Ectodermal cell (in vitro differentiated cells): ENCODE data around the gene EGFR.

Experiments
- H3K27ac ChIP-seq: 2 replicates; pipeline ENCODE4 v1.7.0; 2013; ENCODE audit warnings: mild to moderate bottlenecking, low read depth, low read length; ENCODE audit not compliant: insufficient read depth, poor library complexity, severe bottlenecking
- H3K27me3 ChIP-seq: 2 replicates; pipeline ENCODE4 v1.7.0; 2013; ENCODE audit warnings: mild to moderate bottlenecking, low read length; ENCODE audit not compliant: insufficient read depth, control insufficient read depth, poor library complexity, severe bottlenecking
- H3K36me3 ChIP-seq: one replicate; pipeline ENCODE4 v1.7.0; 2013; ENCODE audit warnings: low read length; ENCODE audit not compliant: control insufficient read depth, insufficient read depth
- H3K4me1 ChIP-seq: one replicate; pipeline ENCODE4 v1.7.0; 2013; ENCODE audit warnings: low read length; ENCODE audit not compliant: control insufficient read depth, insufficient read depth
- H3K4me3 ChIP-seq: 2 replicates; pipeline ENCODE4 v1.7.0; 2013; ENCODE audit warnings: low read depth, low read length, control low read depth; ENCODE audit not compliant: insufficient read depth
- H3K9me3 ChIP-seq: 2 replicates; pipeline ENCODE4 v1.7.0; 2013; ENCODE audit warnings: mild to moderate bottlenecking, low read length, moderate library complexity; ENCODE audit not compliant: control insufficient read depth
- WGBS, 2 experiments: methylation state at CpG; one replicate each; pipeline ENCODE4 v1.1.7; 2013; ENCODE audit warnings: missing lambda C conversion rate in 2 of 2; 5-methylcytosine and 5-hydroxymethylcytosine counted together

Gene EGFR

DNA sequence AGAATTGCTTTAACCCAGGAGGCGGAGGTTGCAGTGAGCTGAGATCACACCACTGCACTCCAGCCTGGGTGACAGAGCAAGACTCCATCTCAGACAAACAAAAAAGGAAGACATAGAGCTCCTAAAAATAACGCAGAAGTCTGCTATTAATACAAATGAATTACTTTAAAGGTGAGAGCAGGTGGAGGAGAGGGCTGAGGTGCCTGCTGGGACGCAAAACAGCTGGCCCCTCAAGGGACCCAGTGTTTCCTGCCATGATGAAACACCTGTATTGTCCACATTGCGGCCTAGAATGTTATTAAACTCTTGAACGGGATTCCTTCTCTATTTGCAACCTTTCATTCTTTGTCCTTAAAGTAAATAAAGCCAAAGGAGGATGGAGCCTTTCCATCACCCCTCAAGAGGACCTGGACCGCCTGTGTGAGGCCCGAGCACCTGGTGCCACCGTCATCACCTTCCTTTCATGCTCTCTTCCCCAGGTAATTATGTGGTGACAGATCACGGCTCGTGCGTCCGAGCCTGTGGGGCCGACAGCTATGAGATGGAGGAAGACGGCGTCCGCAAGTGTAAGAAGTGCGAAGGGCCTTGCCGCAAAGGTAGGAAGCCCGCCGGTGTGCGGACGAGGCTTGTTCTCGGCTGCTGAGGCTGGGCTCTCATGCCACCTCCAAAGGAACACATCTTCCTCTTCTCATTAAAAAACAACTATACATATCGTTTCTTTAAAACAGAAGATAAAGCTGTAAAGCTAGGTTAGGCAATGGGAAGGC lies 136.7 kb downstream of the EGFR start:
- no peak overlapping the region for H3K4me3 ChIP-seq
- no peaks in the 10 kb centered on the region for H3K36me3 ChIP-seq
- H3K27ac ChIP-seq: no peak overlapping the region
- H3K9me3 ChIP-seq: no peaks in the 10 kb centered on the region
- 94 to 95% methylated on average over 23 to 24 of the region's 24 CpGs for WGBS, 2 experiments
- peaks cover 4% of the 10 kb centered on the region for H3K4me1 ChIP-seq
- H3K27me3 ChIP-seq: no peaks in the 10 kb centered on the region

DNA sequence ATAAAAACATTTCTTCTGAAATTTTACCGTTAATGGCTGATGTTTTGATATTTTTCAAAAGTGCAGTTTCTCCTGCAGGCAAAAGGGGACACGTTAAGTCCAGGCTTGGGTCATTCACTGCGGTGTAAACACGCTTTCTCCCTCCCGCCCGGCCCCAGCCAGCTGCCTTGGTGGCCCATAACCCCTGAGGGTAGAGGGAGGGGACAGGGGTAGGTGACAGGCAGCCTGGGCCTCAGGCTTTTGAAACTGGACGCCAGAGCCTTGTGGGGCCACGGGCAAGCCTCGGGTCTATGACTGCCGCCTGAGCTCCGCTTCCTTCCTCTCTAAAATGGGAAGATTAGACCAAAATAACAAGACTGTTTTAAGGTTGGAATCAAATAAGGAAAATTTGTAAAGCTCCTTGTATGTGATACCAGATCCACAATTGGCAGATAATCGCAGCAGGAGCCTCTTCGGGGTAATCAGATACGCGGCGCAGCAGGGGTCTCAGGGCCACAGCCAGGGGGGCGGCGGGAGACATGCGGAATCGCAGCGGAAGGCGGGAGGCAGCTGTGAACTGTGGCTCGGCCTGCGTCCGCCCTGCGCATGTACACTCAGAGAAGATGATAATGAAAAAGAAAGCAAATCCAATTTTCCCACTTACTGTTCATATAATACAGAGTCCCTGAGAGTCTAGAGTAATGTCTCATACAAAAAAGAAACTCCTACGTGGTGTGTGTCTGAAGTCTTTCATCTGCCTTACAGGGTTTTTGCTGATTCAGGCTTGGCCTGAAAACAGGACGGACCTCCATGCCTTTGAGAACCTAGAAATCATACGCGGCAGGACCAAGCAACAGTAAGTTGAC lies 138.3 kb downstream of the EGFR start:
- Histone ChIP-seq H3K9me3 (no peaks in the 10 kb centered on the region), H3K36me3 (no peaks in the 10 kb centered on the region), H3K4me3 (no peak overlapping the region), H3K27ac (no peak overlapping the region), H3K4me1 (peaks cover 4% of the 10 kb centered on the region), H3K27me3 (no peaks in the 10 kb centered on the region)
- WGBS, 2 experiments: 62 to 66% methylated on average over 29 to 30 of the region's 30 CpGs

DNA sequence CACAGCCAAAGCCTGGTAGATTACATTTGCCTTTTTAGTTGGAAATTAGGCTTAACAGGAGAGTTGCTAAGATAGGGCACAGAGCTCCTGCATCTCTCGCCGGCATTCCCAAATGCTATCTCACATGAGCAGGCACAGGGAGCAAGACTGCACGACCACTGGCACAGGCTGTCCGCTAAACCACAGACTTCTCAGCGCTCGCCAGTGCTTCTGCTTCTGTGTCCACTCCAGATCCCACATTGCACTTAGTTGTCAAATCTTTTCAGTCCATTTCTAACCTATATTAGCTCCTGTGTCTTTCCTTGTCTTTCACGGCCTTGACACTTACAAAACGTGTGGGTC lies 138.9 kb downstream of the EGFR start:
- peaks cover 4% of the 10 kb centered on the region for H3K4me1 ChIP-seq
- H3K27ac ChIP-seq: no peak overlapping the region
- H3K9me3 ChIP-seq: no peaks in the 10 kb centered on the region
- 93 to 94% methylated on average over 8 of the region's 8 CpGs for WGBS, 2 experiments
- no peak overlapping the region for H3K4me3 ChIP-seq
- no peaks in the 10 kb centered on the region for H3K36me3 ChIP-seq
- H3K27me3 ChIP-seq: no peaks in the 10 kb centered on the region

DNA sequence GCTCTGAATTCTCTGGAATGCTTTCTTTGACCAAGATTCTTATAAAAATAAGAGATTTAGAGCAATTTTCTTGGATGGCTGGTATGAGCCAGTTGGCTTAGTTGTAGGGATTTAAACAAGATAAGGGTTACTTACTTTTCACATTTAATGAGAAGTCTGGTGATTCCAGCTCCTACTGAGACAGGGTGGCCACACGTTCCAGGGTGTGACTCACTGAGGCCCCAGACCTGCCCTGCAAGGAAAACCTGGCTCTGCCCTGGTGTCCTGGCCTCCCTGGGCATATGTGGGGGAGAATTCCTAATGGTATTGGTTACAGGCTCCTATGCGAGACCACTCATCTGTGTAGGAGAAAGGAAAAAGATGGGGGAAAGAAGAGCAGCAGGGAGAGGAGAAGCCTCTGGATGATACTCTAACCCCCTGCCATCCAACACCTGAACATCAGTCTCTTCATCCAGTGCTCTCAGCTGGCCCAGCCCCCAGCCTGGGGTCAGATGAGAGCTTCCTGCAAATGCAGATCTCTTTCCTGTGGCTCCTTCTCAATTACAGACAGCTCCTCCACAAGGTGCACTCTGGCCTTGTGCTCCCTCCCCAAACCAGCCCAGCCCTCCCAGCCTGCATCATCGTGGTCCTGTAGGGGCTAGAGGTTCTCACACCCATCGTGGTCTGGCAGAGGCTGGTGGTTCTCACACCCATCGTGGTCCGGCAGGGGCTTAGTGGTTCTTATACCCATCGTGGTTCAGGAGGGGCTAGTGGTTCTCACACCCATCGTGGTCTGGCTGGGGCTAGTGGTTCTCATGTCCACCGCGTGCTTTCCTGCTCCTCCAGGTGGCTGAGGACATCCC lies 139.9 kb downstream of the EGFR start:
- H3K9me3 ChIP-seq: no peaks in the 10 kb centered on the region
- H3K27me3 ChIP-seq: no peaks in the 10 kb centered on the region
- WGBS, 2 experiments: 94 to 95% methylated on average over 10 of the region's 10 CpGs
- H3K4me1 ChIP-seq: peaks cover 4% of the 10 kb centered on the region
- no peaks in the 10 kb centered on the region for H3K36me3 ChIP-seq
- H3K4me3 ChIP-seq: no peak overlapping the region
- H3K27ac ChIP-seq: no peak overlapping the region

DNA sequence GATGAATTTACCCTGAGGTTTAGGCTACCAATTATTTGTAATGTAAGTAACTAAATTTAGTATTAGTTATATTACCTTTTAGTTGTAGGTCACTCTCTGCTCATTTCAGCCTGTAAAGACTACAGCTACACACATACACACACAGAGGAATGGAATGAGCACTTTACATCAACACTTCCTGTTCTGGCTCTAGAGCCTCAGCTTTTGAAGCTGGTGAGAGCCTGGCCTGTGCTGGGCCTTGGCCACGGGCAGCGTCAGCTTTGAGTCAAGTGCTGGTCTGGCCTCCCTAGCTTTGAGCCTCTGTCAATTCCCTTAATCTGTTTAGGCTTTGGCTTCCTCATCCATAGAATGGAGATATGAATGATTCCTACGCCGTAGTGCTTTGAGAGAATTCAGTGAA lies 141.7 kb downstream of the EGFR start:
- no peaks in the 10 kb centered on the region for H3K9me3 ChIP-seq
- H3K36me3 ChIP-seq: no peaks in the 10 kb centered on the region
- no peak overlapping the region for H3K4me3 ChIP-seq
- WGBS, 2 experiments: 96 to 98% methylated on average over 4 of the region's 4 CpGs
- peaks cover 4% of the 10 kb centered on the region for H3K4me1 ChIP-seq
- H3K27me3 ChIP-seq: no peaks in the 10 kb centered on the region
- H3K27ac ChIP-seq: no peak overlapping the region

DNA sequence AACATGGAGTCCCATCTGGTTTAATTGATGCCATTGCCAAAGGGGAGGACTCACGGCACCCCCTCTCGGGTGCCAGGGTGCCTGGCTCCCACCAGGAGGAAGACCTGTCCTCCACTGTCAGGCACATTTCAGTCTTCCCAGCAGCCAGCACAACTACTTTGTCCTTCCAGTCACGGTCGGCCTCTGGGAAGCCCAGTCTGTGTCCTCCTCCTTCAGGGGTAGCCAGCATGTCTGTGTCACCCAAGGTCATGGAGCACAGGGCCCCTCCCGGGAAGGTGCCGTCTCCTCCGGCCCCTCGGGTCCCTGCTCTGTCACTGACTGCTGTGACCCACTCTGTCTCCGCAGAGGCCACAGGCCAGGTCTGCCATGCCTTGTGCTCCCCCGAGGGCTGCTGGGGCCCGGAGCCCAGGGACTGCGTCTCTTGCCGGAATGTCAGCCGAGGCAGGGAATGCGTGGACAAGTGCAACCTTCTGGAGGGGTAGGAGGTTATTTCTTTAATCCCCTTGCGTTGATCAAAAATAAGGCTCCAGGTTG lies 142.4 kb downstream of the EGFR start:
- H3K9me3 ChIP-seq: no peaks in the 10 kb centered on the region
- no peaks in the 10 kb centered on the region for H3K36me3 ChIP-seq
- no peak overlapping the region for H3K27ac ChIP-seq
- no peaks in the 10 kb centered on the region for H3K27me3 ChIP-seq
- no peak overlapping the region for H3K4me3 ChIP-seq
- H3K4me1 ChIP-seq: peaks cover 4% of the 10 kb centered on the region
- 94% methylated on average over 16 of the region's 16 CpGs for WGBS, 2 experiments

DNA sequence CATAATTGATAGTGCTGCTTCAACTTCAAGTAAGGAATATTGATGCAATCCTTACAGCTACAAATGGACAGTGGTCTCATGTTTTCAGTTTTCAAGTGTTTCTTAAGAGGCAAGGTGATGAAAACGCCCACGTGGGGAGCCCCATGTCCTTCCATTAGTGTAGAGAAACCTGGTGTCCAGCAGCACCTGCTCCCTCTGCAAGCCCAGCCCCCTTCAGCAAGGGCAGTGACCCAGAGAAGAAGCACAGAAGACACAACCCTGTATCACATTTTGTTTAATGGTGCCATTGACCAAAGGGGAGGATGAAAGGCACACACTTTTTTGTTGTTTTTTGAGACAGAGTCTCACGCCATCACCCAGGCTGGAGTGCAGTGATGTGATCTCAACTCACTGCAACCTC lies 143.7 kb downstream of the EGFR start:
- WGBS, 2 experiments: 93 to 94% methylated on average over 3 of the region's 3 CpGs
- Histone ChIP-seq H3K9me3 (no peaks in the 10 kb centered on the region), H3K27me3 (no peaks in the 10 kb centered on the region), H3K4me3 (no peak overlapping the region), H3K36me3 (no peaks in the 10 kb centered on the region), H3K4me1 (no peaks in the 10 kb centered on the region), H3K27ac (no peak overlapping the region)

DNA sequence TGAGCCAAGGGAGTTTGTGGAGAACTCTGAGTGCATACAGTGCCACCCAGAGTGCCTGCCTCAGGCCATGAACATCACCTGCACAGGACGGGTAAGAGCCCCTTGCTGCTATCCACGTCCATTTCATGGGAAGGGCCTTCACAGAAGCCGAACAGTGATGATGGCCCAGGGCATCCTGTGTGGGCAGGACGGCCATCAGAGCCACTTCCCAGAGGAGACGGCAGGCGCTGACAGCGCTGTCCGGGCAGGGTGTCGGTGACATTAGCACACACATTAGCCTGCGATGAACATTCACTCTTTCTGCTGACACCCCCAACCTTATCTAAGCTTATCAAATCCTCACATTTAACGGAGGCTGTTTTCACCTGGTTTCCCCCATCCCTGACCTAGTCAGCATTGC lies 144.9 kb downstream of the EGFR start:
- H3K27me3 ChIP-seq: no peaks in the 10 kb centered on the region
- no peak overlapping the region for H3K27ac ChIP-seq
- no peak overlapping the region for H3K4me3 ChIP-seq
- no peaks in the 10 kb centered on the region for H3K36me3 ChIP-seq
- no peaks in the 10 kb centered on the region for H3K9me3 ChIP-seq
- H3K4me1 ChIP-seq: no peaks in the 10 kb centered on the region
- 88 to 90% methylated on average over 11 of the region's 11 CpGs for WGBS, 2 experiments

DNA sequence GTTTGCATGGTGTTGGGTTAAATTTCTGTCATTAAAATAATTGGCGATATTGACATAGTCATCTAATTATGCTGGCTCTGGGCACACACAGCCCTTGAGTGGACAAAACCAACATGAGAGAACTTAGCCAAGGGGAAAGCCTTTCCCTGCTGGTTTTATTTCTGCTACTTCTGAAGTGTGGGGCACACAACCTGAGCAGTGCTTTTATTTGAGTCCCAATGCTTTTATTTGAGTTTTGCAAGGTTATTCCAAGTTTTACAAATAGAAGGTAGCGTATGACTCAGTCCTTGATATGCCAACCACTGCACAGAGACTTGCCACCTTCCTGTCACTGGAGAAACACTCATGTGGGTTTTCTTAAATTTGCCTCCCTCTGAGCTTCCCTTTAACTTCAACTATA lies 145.7 kb downstream of the EGFR start:
- 96% methylated on average over 2 of the region's 2 CpGs for WGBS, 2 experiments
- Histone ChIP-seq H3K9me3 (no peaks in the 10 kb centered on the region), H3K36me3 (no peaks in the 10 kb centered on the region), H3K27ac (no peak overlapping the region), H3K27me3 (no peaks in the 10 kb centered on the region), H3K4me1 (no peaks in the 10 kb centered on the region), H3K4me3 (no peak overlapping the region)
